Keratinocyte (primary cell): ENCODE results near the gene ARMH3.

ENCODE experiments used
- EZH2 ChIP-seq: IDR thresholded peaks from one replicate; pipeline ENCODE4 v1.6.1; 2012; ENCODE audit warnings: inconsistent platforms, mild to moderate bottlenecking, low read length, moderate library complexity
- TF ChIP-seq, protein P1 (sequence below), 3 experiments: IDR thresholded peaks in 1 of 3; conservative IDR thresholded peaks in 1 of 3; optimal IDR thresholded peaks in 1 of 3; 2 replicates in 2 of 3; 3 replicates in 1 of 3; pipeline versions ENCODE3 to v1.5.1; 2011; ENCODE audit warnings: low read length in 3 of 3, mild to moderate bottlenecking in 3 of 3, moderate library complexity in 2 of 3, control low read depth in 1 of 3, inconsistent platforms in 1 of 3; ENCODE audit not compliant: insufficient read depth in 2 of 3; ENCODE audit errors: extremely low read depth in 1 of 3

DNA sequence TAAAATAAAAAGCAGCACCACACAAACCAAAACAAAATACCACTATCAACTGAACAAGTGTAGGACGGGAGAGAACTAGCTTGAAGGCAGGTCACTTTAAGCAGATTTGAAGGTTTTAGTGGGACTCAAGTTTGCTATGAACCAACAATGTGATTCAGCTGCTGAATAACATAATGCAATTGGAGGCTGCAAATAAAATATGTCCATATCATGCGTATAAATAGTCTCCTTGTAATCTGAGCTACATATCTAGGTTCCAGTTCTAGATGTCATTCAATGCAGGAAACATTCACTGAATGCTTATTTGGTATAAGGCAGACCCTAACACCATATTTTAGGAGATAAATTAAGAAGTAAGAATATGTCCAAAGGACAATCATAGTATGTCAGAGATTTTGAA, 130.9 kb downstream of the ARMH3 start:
- TF ChIP-seq, protein P1, sequence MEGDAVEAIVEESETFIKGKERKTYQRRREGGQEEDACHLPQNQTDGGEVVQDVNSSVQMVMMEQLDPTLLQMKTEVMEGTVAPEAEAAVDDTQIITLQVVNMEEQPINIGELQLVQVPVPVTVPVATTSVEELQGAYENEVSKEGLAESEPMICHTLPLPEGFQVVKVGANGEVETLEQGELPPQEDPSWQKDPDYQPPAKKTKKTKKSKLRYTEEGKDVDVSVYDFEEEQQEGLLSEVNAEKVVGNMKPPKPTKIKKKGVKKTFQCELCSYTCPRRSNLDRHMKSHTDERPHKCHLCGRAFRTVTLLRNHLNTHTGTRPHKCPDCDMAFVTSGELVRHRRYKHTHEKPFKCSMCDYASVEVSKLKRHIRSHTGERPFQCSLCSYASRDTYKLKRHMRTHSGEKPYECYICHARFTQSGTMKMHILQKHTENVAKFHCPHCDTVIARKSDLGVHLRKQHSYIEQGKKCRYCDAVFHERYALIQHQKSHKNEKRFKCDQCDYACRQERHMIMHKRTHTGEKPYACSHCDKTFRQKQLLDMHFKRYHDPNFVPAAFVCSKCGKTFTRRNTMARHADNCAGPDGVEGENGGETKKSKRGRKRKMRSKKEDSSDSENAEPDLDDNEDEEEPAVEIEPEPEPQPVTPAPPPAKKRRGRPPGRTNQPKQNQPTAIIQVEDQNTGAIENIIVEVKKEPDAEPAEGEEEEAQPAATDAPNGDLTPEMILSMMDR (optimal IDR thresholded peaks at IDR 0.05 in 1 of 3, IDR thresholded peaks at IDR 0.05 in 1 of 3, conservative IDR thresholded peaks at IDR 0.05 in 1 of 3; ENCODE audit: extremely low read depth in 1 of 3, insufficient read depth in 2 of 3, low read length in 3 of 3), result no peak
- no peak for TF ChIP-seq EZH2
